Thymus (tissue), 11 donors: Measurements from ENCODE around the gene USP12. TPM values are rescaled to one million over a fixed set of nuclear protein-coding genes. Genes with fewer than 3 reads are reported as not detected.

Experiments
- DNase-seq, 9 donors: peaks; one replicate each; pipeline ENCODE4 v3.0.0-alpha.2; 2013; ENCODE audit warnings: low spot score in 9 of 9, low read depth in 6 of 9, missing footprints in 1 of 9
- H3K27ac ChIP-seq, 2 donors: one replicate each; pipeline ENCODE4 v1.5.1; 2013; ENCODE audit warnings: control low read depth in 1 of 2, low read depth in 1 of 2, low read length in 1 of 2, mild to moderate bottlenecking in 1 of 2, moderate library complexity in 1 of 2
- H3K27me3 ChIP-seq, 2 donors: one replicate each; pipeline ENCODE4 v1.5.1; 2013; ENCODE audit warnings: low read length in 1 of 2; ENCODE audit not compliant: control insufficient read depth in 2 of 2, insufficient read depth in 1 of 2
- H3K36me3 ChIP-seq, 2 donors: one replicate each; pipeline ENCODE4 v1.5.1; 2013; ENCODE audit warnings: low read length in 1 of 2, mild to moderate bottlenecking in 1 of 2, moderate library complexity in 1 of 2; ENCODE audit not compliant: control insufficient read depth in 2 of 2, insufficient read depth in 2 of 2
- H3K4me1 ChIP-seq, 2 donors: one replicate each; pipeline ENCODE4 v1.5.1; 2013; ENCODE audit warnings: low read length in 2 of 2; ENCODE audit not compliant: control insufficient read depth in 2 of 2, insufficient read depth in 2 of 2
- H3K4me3 ChIP-seq, 2 donors: one replicate each; pipeline ENCODE4 v1.5.1; 2013; ENCODE audit warnings: low read length in 2 of 2, control low read depth in 1 of 2, mild to moderate bottlenecking in 1 of 2
- H3K9me3 ChIP-seq, 2 donors: one replicate each; pipeline ENCODE4 v1.5.1; 2013; ENCODE audit warnings: low read length in 1 of 2, mild to moderate bottlenecking in 1 of 2; ENCODE audit not compliant: control insufficient read depth in 2 of 2, insufficient read depth in 1 of 2
- WGBS: extraction: QIAGEN DNeasy Blood & Tissue Kit; methylation state at CpG from one replicate; pipeline ENCODE4 v1.1.7; 2013; 5-methylcytosine and 5-hydroxymethylcytosine counted together
- polyA plus RNA-seq: library from polyadenylated mRNA; stranded (reverse); fragments of 200-250 nt; gene quantifications from one replicate; pipeline ENCODE4 v1.2.3, GENCODE V29; 2013
- total RNA-seq: library from RNA; stranded (reverse); fragments of 120-200 nt; gene quantifications from one replicate; pipeline ENCODE4 v1.2.4, GENCODE V29; 2013
- donor health status: healthy.

The USP12 gene
- total and polyA plus RNA-seq, 2 donors = 11.9 to 14.6 TPM

- Histone ChIP-seq H3K4me3 (no peak overlapping the region), H3K36me3 (no peaks in the 10 kb centered on the region), H3K27me3 (no peaks in the 10 kb centered on the region), H3K4me1 (no peaks in the 10 kb centered on the region), H3K27ac (no peak overlapping the region), H3K9me3 (peaks cover 0 to 1% of the 10 kb centered on the region in 2 donors)
- 93% methylated on average over 5 of the region's 5 CpGs for WGBS
- no peak for DNase-seq
Measured at GRCh38 chr13:27132538-27132937, 39.1 kb downstream of the USP12 start.

- no peak overlapping the region for H3K4me3 ChIP-seq
- H3K36me3 ChIP-seq = no peaks in the 10 kb centered on the region
- no peaks in the 10 kb centered on the region for H3K27me3 ChIP-seq
- DNase-seq = no peak
- H3K4me1 ChIP-seq = no peaks in the 10 kb centered on the region
- H3K27ac ChIP-seq = no peak overlapping the region
- peaks cover 0 to 1% of the 10 kb centered on the region in 2 donors for H3K9me3 ChIP-seq
- 97% methylated on average over 3 of the region's 3 CpGs for WGBS
Measured at GRCh38 chr13:27131906-27132305, 39.7 kb downstream of the USP12 start.

- WGBS = 85% methylated on average over 4 of the region's 4 CpGs
- peaks cover under 1 to 1% of the 10 kb centered on the region in 2 donors for H3K9me3 ChIP-seq
- H3K4me1 ChIP-seq = no peaks in the 10 kb centered on the region
- no peaks in the 10 kb centered on the region for H3K27me3 ChIP-seq
- H3K27ac ChIP-seq = no peak overlapping the region
- no peak overlapping the region for H3K4me3 ChIP-seq
- no peaks in the 10 kb centered on the region for H3K36me3 ChIP-seq
- peak in 3 of 9 donors; percentile 13 to 42 (median 13) for DNase-seq
Measured at GRCh38 chr13:27130979-27131623, 40.5 kb downstream of the USP12 start.

GRCh38 chr13:27130223-27130978, 41.2 kb downstream of the USP12 start:
- Histone ChIP-seq H3K4me3 (no peak overlapping the region), H3K36me3 (no peaks in the 10 kb centered on the region), H3K4me1 (no peaks in the 10 kb centered on the region), H3K27ac (no peak overlapping the region), H3K9me3 (peaks cover 1 to 8% of the 10 kb centered on the region in 2 donors), H3K27me3 (no peaks in the 10 kb centered on the region)
- no peak for DNase-seq
- 92% methylated on average over 7 of the region's 7 CpGs for WGBS

- 96% methylated on average over 8 of the region's 8 CpGs for WGBS
- H3K4me1 ChIP-seq = no peaks in the 10 kb centered on the region
- no peak overlapping the region for H3K4me3 ChIP-seq
- H3K36me3 ChIP-seq = no peaks in the 10 kb centered on the region
- peaks cover 1 to 9% of the 10 kb centered on the region in 2 donors for H3K9me3 ChIP-seq
- H3K27me3 ChIP-seq = no peaks in the 10 kb centered on the region
- no peak for DNase-seq
- no peak overlapping the region for H3K27ac ChIP-seq
Measured at GRCh38 chr13:27128825-27129627, 42.6 kb downstream of the USP12 start.

- Histone ChIP-seq H3K27me3 (no peaks in the 10 kb centered on the region), H3K4me3 (no peak overlapping the region), H3K36me3 (no peaks in the 10 kb centered on the region), H3K27ac (no peak overlapping the region), H3K4me1 (no peaks in the 10 kb centered on the region), H3K9me3 (peaks cover 1 to 13% of the 10 kb centered on the region in 2 donors)
- no peak for DNase-seq
Measured at GRCh38 chr13:27126859-27127258, 44.8 kb downstream of the USP12 start.

GRCh38 chr13:27125357-27126282, 46.0 kb downstream of the USP12 start:
- H3K4me3 ChIP-seq = no peak overlapping the region
- no peaks in the 10 kb centered on the region for H3K27me3 ChIP-seq
- no peaks in the 10 kb centered on the region for H3K36me3 ChIP-seq
- no peaks in the 10 kb centered on the region for H3K4me1 ChIP-seq
- H3K9me3 ChIP-seq = peaks cover 1 to 13% of the 10 kb centered on the region in 2 donors
- no peak for DNase-seq
- WGBS = 97% methylated on average over 23 of the region's 23 CpGs
- no peak overlapping the region for H3K27ac ChIP-seq

- Histone ChIP-seq H3K27me3 (no peaks in the 10 kb centered on the region), H3K4me1 (no peaks in the 10 kb centered on the region), H3K36me3 (no peaks in the 10 kb centered on the region), H3K27ac (no peak overlapping the region), H3K4me3 (no peak overlapping the region), H3K9me3 (peaks cover 0 to 13% of the 10 kb centered on the region in 2 donors)
- no peak for DNase-seq
- WGBS = 97% methylated on average over 4 of the region's 4 CpGs
Measured at GRCh38 chr13:27124571-27124970, 47.0 kb downstream of the USP12 start.
